HEK293T (cell line): Measurements from ENCODE around the gene NFYA.

ENCODE experiments used
- ARNT ChIP-seq: fragments of 450-650 bp; IDR thresholded peaks from 2 replicates; pipeline ENCODE4 v1.6.1; 2017; ENCODE audit warnings: mild to moderate bottlenecking
- BHLHE40 ChIP-seq: fragments of 450-650 bp; IDR thresholded peaks from 2 replicates; pipeline ENCODE4 v1.6.1; 2016; ENCODE audit warnings: mild to moderate bottlenecking, moderate library complexity, borderline replicate concordance
- ELF4 ChIP-seq: fragments of 450-650 bp; IDR thresholded peaks from 2 replicates; pipeline ENCODE4 v1.6.1; 2017; ENCODE audit warnings: antibody characterized with exemption
- FOXA1 ChIP-seq: fragments of 450-650 bp; IDR thresholded peaks from 2 replicates; pipeline ENCODE4 v1.6.1; 2016; ENCODE audit warnings: mild to moderate bottlenecking
- FOXK2 ChIP-seq: fragments of 450-650 bp; IDR thresholded peaks from 2 replicates; pipeline ENCODE4 v1.6.1; 2016; ENCODE audit warnings: mild to moderate bottlenecking
- FOXM1 ChIP-seq: fragments of 450-650 bp; IDR thresholded peaks from 2 replicates; pipeline ENCODE4 v1.6.1; 2017; ENCODE audit warnings: mild to moderate bottlenecking, borderline replicate concordance
- HDGF ChIP-seq: fragments of 450-650 bp; IDR thresholded peaks from 2 replicates; pipeline ENCODE4 v1.6.1; 2017; ENCODE audit warnings: antibody characterized with exemption, borderline replicate concordance
- L3MBTL2 ChIP-seq: fragments of 450-650 bp; conservative IDR thresholded peaks from 2 replicates; pipeline ENCODE4 v1.6.1; 2016; ENCODE audit warnings: mild to moderate bottlenecking
- LEF1 ChIP-seq: fragments of 450-650 bp; IDR thresholded peaks from 2 replicates; pipeline ENCODE4 v1.6.1; 2017; ENCODE audit warnings: mild to moderate bottlenecking, borderline replicate concordance
- PKNOX1 ChIP-seq: fragments of 450-650 bp; IDR thresholded peaks from 2 replicates; pipeline ENCODE4 v1.6.1; 2016
- SP1 ChIP-seq: fragments of 450-650 bp; IDR thresholded peaks from 2 replicates; pipeline ENCODE4 v1.6.1; 2017
- SUZ12 ChIP-seq: fragments of 450-650 bp; IDR thresholded peaks from 2 replicates; pipeline ENCODE4 v1.6.1; 2016; ENCODE audit warnings: mild to moderate bottlenecking

GRCh38 chr6:41071501-41071922 is 1.3 kb upstream of the NFYA start:
- TF ChIP-seq PKNOX1 (no peak), FOXM1 (no peak), ARNT (no peak), FOXA1 (no peak), FOXK2 (no peak), SP1 (no peak), LEF1 (no peak), SUZ12 (no peak), BHLHE40 (no peak), L3MBTL2 (no peak), ELF4 (no peak), HDGF (no peak)
